WTC11 (cell line): ENCODE results near the gene P2RY11. TPM values are rescaled to one million over a fixed set of nuclear protein-coding genes. Genes with fewer than 3 reads are reported as not detected.
A peak's percentile ranks its signal among the peaks of the same experiment; 100 is the strongest.

Experiments used
- ATAC-seq: fragments of 200-7000 bp; cut with Tn5 transposase; 2 replicates; pipeline ENCODE4 v1.10.0; 2021; ENCODE audit warnings: mild to moderate bottlenecking, moderate library complexity
- CTCF ChIA-PET: fragments of 300-600 bp; sonication (Branson Sonifier 250); formaldehyde crosslinking; loops from one replicate; lab custom pipeline; 2021; ENCODE audit warnings: antibody characterized with exemption; lab: Charles Lee
- POLR2A ChIA-PET: fragments of 350-600 bp; sonication (Branson Sonifier 250); formaldehyde crosslinking; loops from one replicate; lab custom pipeline; 2021; ENCODE audit warnings: antibody characterized with exemption; lab: Charles Lee
- DNase-seq: peaks from one replicate; pipeline ENCODE4 v3.0.0; 2021; ENCODE audit warnings: low spot score
- H3K27ac Mint-ChIP-seq: 2 replicates; pipeline ENCODE4 v1.8.0; 2021; ENCODE audit warnings: mixed read lengths
- H3K27me3 Mint-ChIP-seq: 2 replicates; pipeline ENCODE4 v1.8.0; 2021; ENCODE audit warnings: low read depth, mild to moderate bottlenecking, moderate library complexity, mixed read lengths
- H3K36me3 Mint-ChIP-seq: 2 replicates; pipeline ENCODE4 v1.8.0; 2021; ENCODE audit warnings: mixed read lengths
- H3K4me1 Mint-ChIP-seq: 2 replicates; pipeline ENCODE4 v1.8.0; 2022; ENCODE audit warnings: mixed read lengths
- H3K4me3 Mint-ChIP-seq: 2 replicates; pipeline ENCODE4 v1.8.0; 2021; ENCODE audit warnings: mild to moderate bottlenecking, moderate library complexity, mixed read lengths
- H3K9me3 Mint-ChIP-seq: 2 replicates; pipeline ENCODE4 v1.8.0; 2021; ENCODE audit warnings: mixed read lengths
- ATF1 ChIP-seq: sonication (generic); formaldehyde crosslinking; IDR thresholded peaks from 2 replicates; pipeline ENCODE4 v1.8.1; 2023; ENCODE audit warnings: mild to moderate bottlenecking, moderate library complexity, missing genetic modification reagents
- ELF4 ChIP-seq: sonication (generic); formaldehyde crosslinking; IDR thresholded peaks from 2 replicates; pipeline ENCODE4 v1.8.1; 2022; ENCODE audit warnings: low read depth, mild to moderate bottlenecking, moderate library complexity, missing genetic modification reagents
- EMX1 ChIP-seq: fragments of 250-450 bp; sonication (Bioruptor Pico); IDR thresholded peaks from 2 replicates; pipeline ENCODE4 v1.8.0; 2021; ENCODE audit warnings: mild to moderate bottlenecking
- ESRRA ChIP-seq: sonication (generic); formaldehyde crosslinking; IDR thresholded peaks from 2 replicates; pipeline ENCODE4 v1.8.1; 2022; ENCODE audit warnings: mild to moderate bottlenecking, missing genetic modification reagents, borderline replicate concordance
- ETV6 ChIP-seq: sonication (generic); formaldehyde crosslinking; IDR thresholded peaks from 2 replicates; pipeline ENCODE4 v1.8.1; 2022; ENCODE audit warnings: mild to moderate bottlenecking, missing genetic modification reagents
- IRF1 ChIP-seq: sonication (generic); formaldehyde crosslinking; IDR thresholded peaks from 2 replicates; pipeline ENCODE4 v1.8.0; 2023; ENCODE audit warnings: missing genetic modification reagents
- JAZF1 ChIP-seq: fragments of 250-450 bp; sonication (Bioruptor Pico); IDR thresholded peaks from 2 replicates; pipeline ENCODE4 v1.9.0; 2021; ENCODE audit warnings: moderate library complexity, mild to moderate bottlenecking, inconsistent platforms
- JUN ChIP-seq: sonication (generic); formaldehyde crosslinking; IDR thresholded peaks from 2 replicates; pipeline ENCODE4 v1.8.0; 2023; ENCODE audit warnings: mild to moderate bottlenecking, missing genetic modification reagents
- MAX ChIP-seq: sonication (generic); formaldehyde crosslinking; IDR thresholded peaks from 2 replicates; pipeline ENCODE4 v1.8.0; 2022; ENCODE audit warnings: mild to moderate bottlenecking, missing genetic modification reagents
- NFE2L1 ChIP-seq: sonication (generic); formaldehyde crosslinking; IDR thresholded peaks from 2 replicates; pipeline ENCODE4 v1.8.1; 2023; ENCODE audit warnings: missing genetic modification reagents
- NR2C2 ChIP-seq: sonication (generic); formaldehyde crosslinking; IDR thresholded peaks from 2 replicates; pipeline ENCODE4 v1.8.0; 2022; ENCODE audit warnings: mild to moderate bottlenecking, missing genetic modification reagents
- RORB ChIP-seq: fragments of 250-450 bp; sonication (Bioruptor Pico); IDR thresholded peaks from 2 replicates; pipeline ENCODE4 v1.9.0; 2021; ENCODE audit warnings: mild to moderate bottlenecking
- TCF7 ChIP-seq: sonication (generic); formaldehyde crosslinking; IDR thresholded peaks from 2 replicates; pipeline ENCODE4 v1.8.0; 2022; ENCODE audit warnings: mild to moderate bottlenecking, low read depth, missing genetic modification reagents, moderate library complexity
- TEAD1 ChIP-seq: sonication (generic); formaldehyde crosslinking; IDR thresholded peaks from 2 replicates; pipeline ENCODE4 v1.8.0; 2022; ENCODE audit warnings: mild to moderate bottlenecking, missing genetic modification reagents
- ZNF121 ChIP-seq: sonication (generic); formaldehyde crosslinking; IDR thresholded peaks from 2 replicates; pipeline ENCODE4 v1.8.0; 2023; ENCODE audit warnings: missing genetic modification reagents
- ZNF281 ChIP-seq: sonication (generic); formaldehyde crosslinking; IDR thresholded peaks from 2 replicates; pipeline ENCODE4 v1.8.0; 2023; ENCODE audit warnings: mild to moderate bottlenecking, missing genetic modification reagents
- ZNF396 ChIP-seq: fragments of 250-450 bp; sonication (Bioruptor Pico); IDR thresholded peaks from 2 replicates; pipeline ENCODE4 v1.8.0; 2021; ENCODE audit warnings: mild to moderate bottlenecking, moderate library complexity, borderline replicate concordance
- ZNF416 ChIP-seq: fragments of 250-450 bp; sonication (Bioruptor Pico); IDR thresholded peaks from 2 replicates; pipeline ENCODE4 v1.9.0; 2021; ENCODE audit warnings: mild to moderate bottlenecking, inconsistent platforms
- ZNF532 ChIP-seq: fragments of 250-450 bp; sonication (Bioruptor Pico); IDR thresholded peaks from 2 replicates; pipeline ENCODE4 v1.9.0; 2021; ENCODE audit warnings: mild to moderate bottlenecking, borderline replicate concordance
- ZNF671 ChIP-seq: fragments of 250-450 bp; sonication (Bioruptor Pico); IDR thresholded peaks from 2 replicates; pipeline ENCODE4 v1.8.0; 2021; ENCODE audit warnings: mild to moderate bottlenecking
- total RNA-seq: library from RNA; stranded (reverse); gene quantifications from 3 replicates; pipeline ENCODE4 v1.2.3, GENCODE V29; 2021

Gene P2RY11
- total RNA-seq, 1 experiment from 2014 or later, result 21.0 TPM

GRCh38 chr19:10110972-10111317 lies 548 bp upstream of the P2RY11 start (continued):
- TF ChIP-seq JAZF1 (CRISPR knock-in tag), result no peak
- no peak for TF ChIP-seq IRF1 (CRISPR knock-in tag)
- TF ChIP-seq ZNF396 (CRISPR knock-in tag), result no peak
- TF ChIP-seq ZNF281 (CRISPR knock-in tag), result no peak
- no peak for TF ChIP-seq ELF4 (CRISPR knock-in tag)
- TF ChIP-seq ESRRA (CRISPR knock-in tag), result no peak
- no peak for TF ChIP-seq JUN
- TF ChIP-seq ZNF671, result no peak
- TF ChIP-seq ZNF121 (CRISPR knock-in tag), result no peak
- TF ChIP-seq NFE2L1 (CRISPR knock-in tag), result no peak
- no peak for TF ChIP-seq TCF7 (CRISPR knock-in tag)
- TF ChIP-seq EMX1, result no peak
- no peak for TF ChIP-seq RORB

- H3K9me3 Mint-ChIP-seq, result no peaks in the 10 kb centered on the region
- H3K27me3 Mint-ChIP-seq, result no peaks in the 10 kb centered on the region
- H3K36me3 Mint-ChIP-seq, result peaks cover 42% of the 10 kb centered on the region
- ATAC-seq (no peak), DNase-seq (no peak)
- POLR2A ChIA-PET, result interaction anchor here (0.6 kb wide), 1 partner anchor 112 kb away, joined by 4 read pairs; no protein-coding TSS in a partner anchor
- TF ChIP-seq ZNF416 (no peak), TEAD1 (CRISPR knock-in tag) (no peak), ATF1 (CRISPR knock-in tag) (no peak), ETV6 (CRISPR knock-in tag) (0 out of 2 replicates have a peak, but pooled peaks have one; percentile 30), NR2C2 (no peak), MAX (CRISPR knock-in tag) (no peak), ZNF532 (no peak)
- H3K4me1 Mint-ChIP-seq, result peaks cover 11% of the 10 kb centered on the region
- no peak overlapping the region for H3K4me3 Mint-ChIP-seq
- CTCF ChIA-PET, result interaction anchor here (0.6 to 2.5 kb wide), 10 partner anchors 9 to 187 kb away, joined by 3 to 23 read pairs (median 4); partner anchors contain the start of gene ANGPTL6
- H3K27ac Mint-ChIP-seq, result peak overlapping the region; percentile 72; the same call in 1 of the 2 replicates
Observed at GRCh38 chr19:10112037-10112761, 706 bp downstream of the P2RY11 start.
